A673 (cell line): ENCODE measurements around the gene MDFIC.

ENCODE experiments used
- CTCF ChIP-seq: fragments of 300-800, 200-600 bp; sonication (generic); conservative IDR thresholded peaks from 2 replicates; pipeline ENCODE4 v1.5.1; 2017; ENCODE audit warnings: low read depth, mild to moderate bottlenecking, antibody characterized with exemption, low read length, moderate library complexity, mixed read lengths
- EZH2 ChIP-seq: fragments of 200-600 bp; sonication (generic); IDR thresholded peaks from 2 replicates; pipeline ENCODE4 v1.6.1; 2017; ENCODE audit warnings: borderline replicate concordance, low read depth, mild to moderate bottlenecking, mixed read lengths, antibody characterized with exemption, low read length; ENCODE audit not compliant: poor library complexity, severe bottlenecking

- TF ChIP-seq CTCF: peak; percentile 46
- TF ChIP-seq EZH2: no peak
Measured at GRCh38 chr7:114986190-114987180, 64.6 kb downstream of the MDFIC start.
